Activated naive CD4-positive, alpha-beta T cell treated with anti-CD3 and anti-CD28 coated beads, Interleukin-2, amount 50 U/mL, for 24 hours (primary cell): ENCODE measurements around the gene ZFP57.

Experiments used
- H3K27ac Mint-ChIP-seq: one replicate; pipeline ENCODE4 v1.8.0; 2021; ENCODE audit warnings: mild to moderate bottlenecking, mixed read lengths
- H3K27me3 Mint-ChIP-seq: one replicate; pipeline ENCODE4 v1.8.0; 2021; ENCODE audit warnings: mixed read lengths
- H3K36me3 Mint-ChIP-seq: one replicate; pipeline ENCODE4 v1.8.0; 2021; ENCODE audit warnings: mixed read lengths
- H3K4me1 Mint-ChIP-seq: one replicate; pipeline ENCODE4 v1.8.0; 2021; ENCODE audit warnings: mixed read lengths
- H3K4me3 Mint-ChIP-seq: one replicate; pipeline ENCODE4 v1.8.0; 2021; ENCODE audit warnings: mild to moderate bottlenecking, mixed read lengths
- H3K9me3 Mint-ChIP-seq: one replicate; pipeline ENCODE4 v1.8.0; 2021; ENCODE audit warnings: mixed read lengths

Gene ZFP57

DNA sequence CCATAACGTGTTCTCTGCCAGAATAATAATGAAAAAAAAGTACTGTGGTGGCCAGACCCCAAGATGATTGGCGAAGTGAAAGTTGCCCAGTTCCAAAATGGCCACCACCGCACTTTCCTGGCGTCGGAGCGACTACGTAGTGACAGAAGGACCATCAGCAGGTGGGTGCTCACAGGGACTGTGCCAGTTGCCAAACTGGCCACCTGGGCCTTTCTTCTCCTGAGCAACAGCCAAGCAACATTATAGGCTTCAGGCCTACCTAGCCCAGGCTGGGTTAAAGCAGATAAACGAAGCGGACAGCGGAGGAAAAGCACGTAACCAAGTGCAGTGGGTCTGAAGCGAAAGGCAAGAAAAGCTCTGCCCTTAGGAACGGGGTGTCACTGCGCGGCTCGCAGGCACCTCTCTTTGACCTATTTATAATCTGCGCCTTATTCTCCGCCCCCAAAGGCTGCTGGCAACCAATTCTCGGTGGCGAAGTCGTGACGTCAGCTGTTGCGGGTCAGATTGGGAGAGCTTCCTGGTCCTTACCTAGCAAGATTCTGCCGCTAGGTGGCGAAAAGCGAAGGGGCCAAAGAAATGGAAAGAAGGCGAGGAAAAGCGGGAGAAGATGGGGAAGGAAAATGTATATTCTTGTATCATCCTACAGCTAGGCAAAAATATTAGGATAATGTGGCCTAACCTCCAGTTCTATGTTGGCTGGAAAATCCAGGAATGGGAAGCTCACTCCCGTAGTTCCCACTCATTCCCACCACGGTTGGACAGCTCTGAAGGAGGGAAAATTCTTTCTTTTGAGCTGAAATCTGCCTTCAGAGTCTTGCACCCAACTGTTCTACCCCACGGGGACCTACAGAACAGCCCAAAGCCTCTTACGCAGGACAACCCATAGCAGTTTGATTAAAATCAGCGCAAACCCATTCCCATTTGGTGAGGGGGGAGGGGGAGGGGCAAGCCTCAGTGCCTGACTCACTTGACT lies 31.0 kb downstream of the ZFP57 start:
- Mint-ChIP-seq H3K36me3 (no peaks in the 10 kb centered on the region), H3K27ac (peak overlapping the region; percentile 98), H3K9me3 (no peaks in the 10 kb centered on the region), H3K4me1 (peaks cover 15% of the 10 kb centered on the region), H3K27me3 (peaks cover 2% of the 10 kb centered on the region), H3K4me3 (peak overlapping the region; percentile 94)

DNA sequence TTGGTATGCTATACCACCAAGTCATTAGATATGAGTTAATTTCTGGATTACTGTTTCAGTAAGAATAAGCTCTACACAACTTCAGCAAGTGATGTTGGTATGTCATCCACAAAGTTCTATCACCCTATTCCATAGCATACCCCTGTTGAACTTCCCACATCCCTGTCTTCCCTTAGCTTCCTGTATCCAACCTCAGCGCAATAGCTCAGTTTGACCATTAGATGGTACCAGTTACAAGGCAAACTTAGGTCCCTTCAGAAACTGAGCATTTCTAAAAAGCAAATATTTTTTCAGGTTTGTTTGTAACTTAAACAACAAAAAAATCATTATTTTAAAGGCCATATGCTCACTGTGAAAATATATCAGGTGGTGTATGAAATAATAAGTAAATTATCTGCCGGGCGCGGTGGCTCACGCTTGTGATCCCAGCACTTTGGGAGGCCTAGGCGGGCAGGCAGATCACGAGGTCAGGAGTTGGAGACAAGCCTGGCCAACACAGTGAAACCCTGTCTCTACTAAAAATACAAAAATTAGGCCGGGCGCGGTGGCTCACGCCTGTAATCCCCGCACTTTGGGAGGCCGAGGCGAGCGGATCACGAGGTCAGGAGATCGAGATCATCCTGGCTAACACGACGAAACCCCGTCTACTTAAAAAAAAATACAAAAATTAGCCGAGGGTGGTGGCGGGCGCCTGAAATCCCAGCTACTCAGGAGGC lies 32.9 kb downstream of the ZFP57 start:
- no peak overlapping the region for H3K4me3 Mint-ChIP-seq

DNA sequence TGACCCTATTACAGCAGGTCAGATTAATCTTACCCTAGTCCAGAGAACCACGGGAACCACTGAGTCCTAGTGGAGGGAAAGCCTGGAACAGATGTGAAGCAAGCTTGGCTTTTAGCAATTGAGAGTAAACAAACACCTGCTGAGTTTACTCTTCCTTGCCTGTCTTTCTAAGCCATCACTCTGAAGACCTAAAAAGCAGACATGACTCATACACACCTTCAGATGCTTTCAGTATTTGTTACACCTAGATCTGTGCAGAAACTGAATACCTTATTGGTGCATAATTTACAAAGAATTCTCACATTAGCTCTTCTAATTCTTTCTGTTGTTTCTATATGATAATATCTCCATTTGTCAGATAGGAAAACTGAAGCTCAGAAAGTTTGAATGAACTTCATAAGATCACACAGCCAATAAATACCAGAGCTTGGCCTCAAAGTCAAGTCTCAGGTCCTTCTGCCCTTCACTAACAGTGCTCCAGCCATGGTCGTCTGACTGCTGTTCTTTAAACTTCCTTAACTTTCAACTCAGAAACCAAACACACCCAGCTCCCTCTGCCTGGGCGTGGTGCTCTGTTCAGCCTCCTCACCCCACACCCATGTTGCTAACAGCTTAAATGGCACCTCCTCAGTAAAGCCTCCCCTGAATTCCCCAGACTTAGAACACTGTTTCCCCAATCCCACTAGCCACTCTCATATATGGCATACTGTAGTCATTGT lies 39.4 kb downstream of the ZFP57 start:
- no peaks in the 10 kb centered on the region for H3K27me3 Mint-ChIP-seq
- peaks cover 18% of the 10 kb centered on the region for H3K4me1 Mint-ChIP-seq
- H3K27ac Mint-ChIP-seq, result peak overlapping the region; percentile 79
- peak overlapping the region; percentile 8 for H3K4me3 Mint-ChIP-seq
- no peaks in the 10 kb centered on the region for H3K36me3 Mint-ChIP-seq
- H3K9me3 Mint-ChIP-seq, result no peaks in the 10 kb centered on the region

More for the DNA sequence above, 32.9 kb downstream of the ZFP57 start:
- H3K27me3 Mint-ChIP-seq, result no peaks in the 10 kb centered on the region
- H3K36me3 Mint-ChIP-seq, result no peaks in the 10 kb centered on the region
- peaks cover 16% of the 10 kb centered on the region for H3K4me1 Mint-ChIP-seq
- H3K27ac Mint-ChIP-seq, result no peak overlapping the region
- H3K9me3 Mint-ChIP-seq, result no peaks in the 10 kb centered on the region

DNA sequence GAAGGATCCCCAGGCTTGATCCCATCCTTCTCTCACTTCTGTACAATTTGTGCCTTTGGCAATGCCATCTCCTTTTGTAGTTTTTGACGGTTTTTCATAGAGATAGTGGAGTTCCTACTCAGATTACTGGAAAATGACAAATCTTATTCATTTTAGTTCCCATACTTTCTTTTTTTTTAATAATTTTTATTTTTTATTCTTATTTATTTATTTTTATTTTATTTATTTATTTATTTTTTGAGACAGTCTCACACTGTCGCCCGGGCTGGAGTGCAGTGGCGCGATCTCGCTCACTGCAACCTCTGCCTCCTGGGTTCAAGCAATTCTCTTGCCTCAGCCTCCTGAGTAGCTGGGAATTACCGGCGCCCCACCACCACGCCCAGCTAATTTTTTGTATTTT lies 43.7 kb downstream of the ZFP57 start:
- no peak overlapping the region for H3K4me3 Mint-ChIP-seq
- H3K27ac Mint-ChIP-seq, result no peak overlapping the region
- H3K36me3 Mint-ChIP-seq, result no peaks in the 10 kb centered on the region
- H3K4me1 Mint-ChIP-seq, result peaks cover 22% of the 10 kb centered on the region
- H3K27me3 Mint-ChIP-seq, result no peaks in the 10 kb centered on the region
- H3K9me3 Mint-ChIP-seq, result no peaks in the 10 kb centered on the region

DNA sequence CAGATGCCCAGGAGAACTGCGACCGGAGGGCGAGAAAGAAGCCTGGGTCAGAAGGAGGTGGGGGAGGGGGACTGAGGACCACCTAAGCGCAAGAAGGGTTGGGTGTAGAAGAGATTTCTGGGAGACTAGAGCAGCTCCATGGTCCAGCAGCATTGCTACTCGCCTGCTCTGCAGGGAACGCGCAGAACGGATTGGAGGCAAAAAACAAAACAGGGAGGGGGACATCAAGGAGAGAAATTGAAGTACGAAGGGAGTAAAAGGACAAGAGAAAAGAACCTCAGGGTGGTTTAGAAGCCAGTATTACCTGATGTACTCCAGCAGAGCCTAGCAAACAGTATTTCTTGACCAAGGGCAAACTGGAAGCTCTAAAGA lies 47.4 kb downstream of the ZFP57 start:
- peak overlapping the region; percentile 82 for H3K4me3 Mint-ChIP-seq
- H3K27ac Mint-ChIP-seq, result peak overlapping the region; percentile 31
- H3K9me3 Mint-ChIP-seq, result no peaks in the 10 kb centered on the region
- H3K4me1 Mint-ChIP-seq, result peaks cover 47% of the 10 kb centered on the region
- no peaks in the 10 kb centered on the region for H3K36me3 Mint-ChIP-seq
- H3K27me3 Mint-ChIP-seq, result peaks cover 2% of the 10 kb centered on the region

DNA sequence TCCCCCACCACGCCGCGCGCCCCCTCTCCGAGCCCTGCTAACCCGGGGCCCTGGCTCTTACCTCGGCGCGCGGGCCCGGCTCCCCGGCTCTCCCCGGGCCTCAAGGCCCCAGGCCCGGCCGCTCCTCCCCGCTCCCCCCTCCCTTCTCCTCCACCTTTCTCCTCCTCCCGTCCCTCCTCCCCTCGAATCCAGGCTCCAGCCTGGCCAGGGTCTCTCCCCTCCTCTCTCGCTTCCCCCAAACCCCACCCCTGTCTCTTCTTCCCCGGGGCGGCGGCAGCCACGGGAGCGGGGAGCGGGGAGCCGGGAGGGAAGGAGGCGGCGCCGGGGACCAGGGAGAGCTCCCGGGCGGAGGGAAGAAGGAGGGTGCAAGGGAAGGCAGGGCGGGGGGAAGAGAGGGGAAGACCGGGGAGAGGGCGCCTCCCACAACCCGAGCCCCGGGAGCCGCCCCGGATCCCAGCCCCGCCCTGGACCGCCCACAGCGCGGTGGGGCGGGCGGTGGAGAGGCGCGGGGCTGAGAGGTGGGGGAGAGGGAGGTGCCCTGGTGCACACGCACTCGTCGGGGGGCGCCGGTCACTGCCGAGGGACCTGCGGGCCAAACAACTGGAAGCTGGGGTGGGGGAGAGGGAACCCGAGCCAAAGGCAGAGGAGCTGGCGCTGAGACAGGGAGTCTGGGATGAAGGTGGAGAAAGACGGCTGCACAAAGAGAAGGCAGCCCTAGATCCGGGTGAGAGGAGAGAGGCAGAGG lies 48.0 kb downstream of the ZFP57 start, which contains the start of gene GABBR1:
TSS of gene GABBR1 (minus strand) at position 395 of the 745 bp plus-strand sequence. CDS start 798 bp downstream, outside the sequence.
- peak within 1 kb of the TSS; percentile 31 for H3K27ac Mint-ChIP-seq
- H3K27me3 Mint-ChIP-seq, result peaks cover 2% of the 10 kb centered on the region
- H3K4me3 Mint-ChIP-seq, result peak within 1 kb of the TSS; percentile 84
- H3K36me3 Mint-ChIP-seq, result no peaks in the 10 kb centered on the region
- H3K4me1 Mint-ChIP-seq, result peaks cover 51% of the 10 kb centered on the region
- no peaks in the 10 kb centered on the region for H3K9me3 Mint-ChIP-seq

DNA sequence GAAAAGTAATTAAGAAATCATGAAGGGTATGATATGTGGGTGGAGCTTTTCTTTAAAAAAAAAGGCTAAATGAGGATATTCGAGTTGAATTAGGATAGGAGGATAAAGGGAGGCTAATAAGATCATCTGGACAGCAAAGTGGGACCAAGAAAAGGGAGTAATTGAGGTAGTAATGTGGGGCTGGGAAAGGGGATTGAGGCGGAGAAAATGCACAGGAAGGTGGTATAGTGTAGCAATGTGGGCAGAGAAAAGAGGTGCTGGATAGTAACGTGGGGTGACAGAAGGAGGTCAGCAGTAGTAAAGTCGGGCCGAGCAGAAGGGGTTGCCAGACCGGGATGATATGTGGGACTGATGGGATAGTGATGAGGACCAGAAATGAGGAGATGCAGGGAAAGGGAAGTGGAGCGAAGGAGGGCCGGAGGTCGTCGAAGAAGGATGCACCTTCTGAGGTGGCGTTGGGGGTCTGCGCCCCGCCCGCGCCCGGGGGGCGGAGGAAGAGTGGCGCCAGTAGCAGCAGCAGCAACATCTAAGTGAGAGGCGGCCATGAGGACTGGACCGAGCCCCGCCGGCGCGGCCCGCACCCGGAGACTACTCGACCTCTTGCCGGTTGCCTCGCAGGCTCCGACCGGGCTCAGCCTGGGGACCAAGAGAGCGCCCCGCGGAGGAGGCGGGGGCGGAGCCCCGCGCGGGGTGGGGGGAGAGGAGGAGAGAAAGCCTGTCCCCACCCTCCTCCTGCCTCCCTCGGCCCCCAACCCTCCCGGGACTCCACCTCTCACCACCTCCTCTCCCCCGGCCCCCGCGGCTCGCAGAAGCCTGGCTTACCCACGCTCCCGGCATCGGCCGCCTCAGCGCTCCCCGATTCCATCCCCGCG lies 48.9 kb downstream of the ZFP57 start:
- H3K27me3 Mint-ChIP-seq, result peaks cover 2% of the 10 kb centered on the region

DNA sequence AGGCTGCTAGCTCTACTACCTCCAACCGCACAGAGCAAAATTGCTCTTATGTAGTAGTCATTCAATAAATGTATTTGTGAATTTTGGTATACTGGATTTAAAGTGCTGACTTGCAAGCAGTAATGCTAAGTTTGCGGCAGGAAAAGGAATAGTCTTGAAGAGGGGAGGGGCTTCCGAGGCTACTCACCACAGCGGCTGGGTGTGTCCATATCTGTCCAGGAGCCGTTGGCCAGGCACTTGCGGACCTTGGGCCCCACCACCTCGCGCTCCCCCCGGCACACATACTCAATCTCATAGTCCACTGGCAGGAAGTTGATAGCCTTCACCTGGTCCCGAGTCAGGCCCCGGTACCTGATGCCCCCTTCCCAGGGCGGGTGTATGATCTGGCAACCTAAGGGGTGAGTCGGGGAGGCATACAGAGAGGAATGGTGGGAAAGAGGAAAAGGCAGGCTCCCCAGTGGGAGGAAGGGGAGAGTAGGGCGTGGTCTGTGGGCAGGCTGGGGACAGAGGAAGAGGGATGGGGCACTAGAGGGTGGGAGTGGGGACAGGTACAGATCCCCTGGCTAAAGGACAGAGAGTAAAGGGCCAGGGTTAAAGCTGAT lies 49.6 kb downstream of the ZFP57 start:
- no peaks in the 10 kb centered on the region for H3K36me3 Mint-ChIP-seq
- no peak overlapping the region for H3K27ac Mint-ChIP-seq
- peak overlapping the region; percentile 84 for H3K4me3 Mint-ChIP-seq
- H3K4me1 Mint-ChIP-seq, result peaks cover 54% of the 10 kb centered on the region
- no peaks in the 10 kb centered on the region for H3K9me3 Mint-ChIP-seq
- peaks cover 2% of the 10 kb centered on the region for H3K27me3 Mint-ChIP-seq

More for the DNA sequence above, 48.9 kb downstream of the ZFP57 start:
- Mint-ChIP-seq H3K27ac (peak overlapping the region; percentile 1), H3K4me3 (peak overlapping the region; percentile 84), H3K9me3 (no peaks in the 10 kb centered on the region), H3K36me3 (no peaks in the 10 kb centered on the region), H3K4me1 (peaks cover 52% of the 10 kb centered on the region)

DNA sequence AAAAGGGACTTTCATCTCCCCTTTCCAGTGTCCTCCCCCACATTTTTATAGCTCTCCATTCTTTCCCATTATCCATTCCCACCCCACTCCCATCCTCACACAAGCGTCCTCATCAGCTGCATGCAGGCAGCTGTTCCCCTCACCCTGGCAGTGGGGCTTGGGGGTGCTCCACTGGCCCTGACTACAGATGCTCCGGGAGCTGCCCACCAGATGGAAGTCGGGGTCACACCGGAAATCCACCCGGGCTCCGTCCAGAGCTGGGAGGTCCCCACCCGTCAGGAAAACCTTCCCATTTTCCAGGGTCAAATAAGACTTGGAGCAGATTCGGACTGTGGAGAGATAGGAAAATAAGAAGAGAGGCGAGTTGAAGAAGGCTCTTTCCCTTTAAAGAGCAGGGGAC lies 50.6 kb downstream of the ZFP57 start:
- Mint-ChIP-seq H3K4me1 (peaks cover 54% of the 10 kb centered on the region), H3K27me3 (peaks cover 2% of the 10 kb centered on the region), H3K4me3 (no peak overlapping the region), H3K9me3 (no peaks in the 10 kb centered on the region), H3K27ac (no peak overlapping the region), H3K36me3 (no peaks in the 10 kb centered on the region)

DNA sequence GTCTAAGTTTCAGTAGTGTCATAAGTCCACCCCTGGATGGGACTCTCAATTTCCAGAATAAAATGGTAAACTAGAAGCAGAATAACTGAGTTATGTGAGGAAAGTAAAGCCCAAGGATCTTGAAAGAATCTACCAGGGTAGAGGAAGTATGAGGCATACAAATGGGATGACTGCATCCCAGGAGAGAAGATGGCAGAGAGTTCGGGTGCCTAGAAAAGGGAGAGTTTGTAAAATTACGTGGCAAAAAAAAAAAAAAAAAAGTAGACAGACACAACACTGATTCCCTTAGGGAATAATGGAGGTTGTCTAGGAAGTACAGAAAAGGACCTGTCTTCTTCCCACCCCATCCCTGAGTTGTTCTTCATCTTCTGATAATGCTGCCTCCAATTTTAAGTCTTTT lies 51.4 kb downstream of the ZFP57 start:
- peaks cover 2% of the 10 kb centered on the region for H3K27me3 Mint-ChIP-seq
- peak overlapping the region; percentile 37 for H3K27ac Mint-ChIP-seq
- H3K9me3 Mint-ChIP-seq, result no peaks in the 10 kb centered on the region
- peaks cover 54% of the 10 kb centered on the region for H3K4me1 Mint-ChIP-seq
- no peaks in the 10 kb centered on the region for H3K36me3 Mint-ChIP-seq
- peak overlapping the region; percentile 93 for H3K4me3 Mint-ChIP-seq

DNA sequence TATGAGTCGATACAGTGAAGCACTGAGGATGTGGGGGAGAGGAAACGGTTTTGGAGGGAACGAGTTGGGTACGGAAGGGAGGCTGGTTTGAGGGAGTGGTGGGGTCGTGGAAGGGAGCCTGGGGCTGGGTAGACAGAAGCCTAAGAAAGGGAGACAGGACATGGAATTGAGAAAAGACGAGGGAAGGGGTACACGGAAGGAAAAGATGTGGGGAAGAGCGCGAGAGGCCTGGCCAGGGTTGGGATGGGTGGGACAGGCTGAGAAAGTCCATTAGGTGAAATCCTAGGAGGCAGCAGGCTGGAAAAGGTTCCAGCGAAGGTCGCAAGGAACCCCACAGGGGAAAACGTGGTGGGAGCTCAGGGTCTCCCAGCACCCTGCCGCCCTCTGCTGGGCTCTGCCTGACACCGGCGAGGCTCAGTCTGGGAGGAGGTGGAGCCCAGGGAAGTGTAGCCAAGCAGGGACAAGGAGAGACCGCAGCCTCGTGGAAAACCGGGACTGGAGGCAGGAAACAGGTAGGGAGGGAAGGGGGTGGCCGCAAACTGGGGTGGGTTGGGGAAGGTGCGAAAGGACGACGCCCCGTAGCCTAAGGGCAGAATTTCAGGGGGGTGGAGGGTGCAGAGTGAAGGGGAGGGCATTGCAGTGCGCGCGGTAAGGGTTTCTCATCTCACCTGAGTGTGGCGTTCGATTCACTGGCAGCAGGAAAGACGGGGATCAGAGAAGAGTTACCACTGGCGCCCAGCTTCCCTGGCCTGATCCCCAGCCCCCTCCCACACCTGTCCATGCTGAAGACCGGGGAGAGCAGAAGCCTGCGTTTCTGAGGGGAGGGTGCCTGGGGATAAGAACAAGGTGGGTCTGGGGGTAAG lies 52.3 kb downstream of the ZFP57 start:
- Mint-ChIP-seq H3K36me3 (no peaks in the 10 kb centered on the region), H3K4me3 (peak overlapping the region; percentile 93), H3K27ac (peak overlapping the region; percentile 19), H3K9me3 (no peaks in the 10 kb centered on the region), H3K4me1 (peaks cover 48% of the 10 kb centered on the region), H3K27me3 (peaks cover 2% of the 10 kb centered on the region)

DNA sequence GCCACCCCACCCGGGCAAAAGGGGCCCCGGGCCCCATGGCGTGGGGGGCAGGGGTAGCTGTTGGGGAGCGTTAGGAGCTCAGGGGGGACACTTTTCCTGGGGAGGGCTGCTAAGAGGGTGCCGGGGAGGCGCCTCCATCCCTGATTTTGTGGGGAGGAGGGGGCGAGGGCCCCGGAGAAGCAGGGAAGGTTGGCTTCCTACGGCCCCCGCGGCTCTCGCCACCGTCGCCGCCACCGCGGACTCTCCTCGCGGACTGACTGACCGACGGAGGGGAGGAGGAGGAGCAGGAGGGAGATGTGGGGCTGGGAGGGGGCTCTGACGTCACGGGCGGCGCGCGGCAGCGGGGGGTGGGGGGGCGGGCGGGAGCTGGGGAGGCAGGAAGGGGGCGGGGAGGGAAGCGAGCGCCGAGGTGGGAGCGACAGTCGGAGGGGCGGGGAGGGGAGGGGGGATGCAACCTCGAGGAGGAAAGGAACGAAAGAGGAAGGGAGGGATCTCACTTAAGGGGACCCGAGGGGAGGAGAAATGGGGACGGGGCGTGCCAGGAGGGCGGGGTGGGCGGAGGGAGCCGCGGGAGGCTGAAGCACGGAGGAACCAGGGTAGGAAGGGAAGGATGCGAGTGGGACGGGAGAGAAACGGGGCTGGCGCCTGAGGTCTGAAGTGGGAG lies 53.1 kb downstream of the ZFP57 start:
- Mint-ChIP-seq H3K4me3 (peak overlapping the region; percentile 93), H3K27me3 (peaks cover 2% of the 10 kb centered on the region), H3K36me3 (no peaks in the 10 kb centered on the region), H3K27ac (peak overlapping the region; percentile 19), H3K4me1 (peaks cover 43% of the 10 kb centered on the region), H3K9me3 (no peaks in the 10 kb centered on the region)
